Measurements from ENCODE around the gene ENTPD6.
"Not testable (repeated sequence)": the region's sequence is repeated elsewhere in the genome, so short reads cannot be mapped to it uniquely, and the experiment has no call there.

ENTPD6 gene

DNA sequence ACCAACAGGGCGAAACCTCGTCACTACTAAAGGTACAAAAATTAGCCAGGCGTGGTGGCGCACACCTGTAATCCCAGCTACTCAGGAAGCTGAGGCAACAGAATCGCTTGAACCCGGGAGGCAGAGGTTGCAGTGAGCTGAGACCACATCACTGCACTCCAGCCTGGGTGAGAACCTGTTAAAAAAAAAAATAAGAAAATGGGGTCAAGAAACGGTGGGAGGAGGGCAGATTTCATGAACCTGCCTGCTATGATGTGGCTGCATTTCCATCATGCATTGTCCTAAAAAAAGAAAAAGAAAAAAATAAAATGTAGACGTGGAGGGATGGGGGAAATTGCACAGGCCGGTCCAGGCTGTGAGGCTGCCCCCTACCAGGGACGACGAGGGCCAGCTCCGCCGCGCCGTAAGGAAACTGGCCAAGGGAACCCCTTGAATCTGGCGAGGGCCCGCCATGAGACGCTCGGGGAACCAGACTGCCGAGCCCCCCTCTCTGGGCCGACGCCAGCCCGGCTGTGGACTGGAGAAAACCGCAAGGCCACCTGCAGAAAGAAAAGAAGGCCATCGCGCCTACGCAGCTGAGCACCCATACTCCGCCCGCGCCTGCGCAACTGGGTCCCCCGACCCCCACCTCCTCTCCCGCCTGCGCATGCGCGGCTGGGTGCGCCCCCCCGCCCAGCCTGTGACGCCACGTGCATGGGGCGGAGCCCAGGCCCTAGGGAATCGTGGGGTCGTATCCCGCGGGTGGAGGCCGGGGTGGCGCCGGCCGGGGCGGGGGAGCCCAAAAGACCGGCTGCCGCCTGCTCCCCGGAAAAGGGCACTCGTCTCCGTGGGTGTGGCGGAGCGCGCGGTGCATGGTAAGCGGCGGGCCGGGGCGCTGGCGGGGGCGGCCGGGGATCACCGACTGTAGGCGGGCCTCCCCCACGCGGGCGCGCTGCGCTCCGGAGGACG lies at the start of gene ENTPD6:
ENTPD6 (plus strand) TSS at position 699 of the 948 bp plus-strand sequence. CDS start 10,825 bp downstream, outside the sequence.
- peak; percentile 73 to 82 (median 77) for DNase-seq (ENCODE audit: low read depth in 3 of 3)

DNA sequence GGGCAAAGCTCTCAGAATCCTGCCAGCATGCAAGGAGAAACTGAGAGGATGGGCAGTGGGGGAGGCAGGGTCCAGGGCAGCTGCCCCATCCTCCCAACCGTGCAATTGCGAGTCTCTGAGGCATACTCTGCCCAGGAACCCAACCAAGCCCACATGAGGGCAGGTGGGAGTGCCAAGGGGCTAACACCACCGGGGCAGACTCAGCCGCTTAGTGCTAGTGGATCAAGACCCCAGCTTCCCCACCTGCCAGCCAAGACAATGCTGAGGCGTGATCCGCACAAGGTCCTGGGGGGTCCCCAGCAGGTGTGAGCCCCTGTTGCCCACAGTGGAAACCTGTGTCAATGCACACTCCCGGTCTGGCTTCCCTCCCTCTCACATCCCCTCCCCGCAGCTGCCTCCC lies 48.5 kb upstream of the ENTPD6 start:
- no peak for DNase-seq (ENCODE audit: low read depth in 3 of 3)

DNA sequence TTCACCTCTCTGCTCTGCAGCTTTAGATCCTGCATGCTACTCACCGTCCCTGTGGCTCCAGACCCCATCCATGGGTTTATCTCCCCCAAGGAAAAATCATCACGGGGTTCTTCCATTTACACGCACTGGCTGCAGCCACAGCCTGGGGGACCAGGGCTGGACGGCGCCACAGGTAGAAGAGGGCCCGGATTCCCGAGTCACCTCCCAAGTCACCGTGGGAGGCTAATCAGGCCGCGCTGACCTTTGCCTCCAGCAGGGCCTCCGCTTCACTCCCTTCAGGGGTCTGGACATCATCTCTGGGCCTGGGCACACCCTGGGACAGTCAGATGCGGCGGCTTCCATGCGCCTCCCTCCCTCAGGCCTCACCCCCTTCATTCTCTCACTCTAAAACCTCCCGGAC lies 47.8 kb upstream of the ENTPD6 start:
- DNase-seq (ENCODE audit: low read depth in 3 of 3), result no peak

DNA sequence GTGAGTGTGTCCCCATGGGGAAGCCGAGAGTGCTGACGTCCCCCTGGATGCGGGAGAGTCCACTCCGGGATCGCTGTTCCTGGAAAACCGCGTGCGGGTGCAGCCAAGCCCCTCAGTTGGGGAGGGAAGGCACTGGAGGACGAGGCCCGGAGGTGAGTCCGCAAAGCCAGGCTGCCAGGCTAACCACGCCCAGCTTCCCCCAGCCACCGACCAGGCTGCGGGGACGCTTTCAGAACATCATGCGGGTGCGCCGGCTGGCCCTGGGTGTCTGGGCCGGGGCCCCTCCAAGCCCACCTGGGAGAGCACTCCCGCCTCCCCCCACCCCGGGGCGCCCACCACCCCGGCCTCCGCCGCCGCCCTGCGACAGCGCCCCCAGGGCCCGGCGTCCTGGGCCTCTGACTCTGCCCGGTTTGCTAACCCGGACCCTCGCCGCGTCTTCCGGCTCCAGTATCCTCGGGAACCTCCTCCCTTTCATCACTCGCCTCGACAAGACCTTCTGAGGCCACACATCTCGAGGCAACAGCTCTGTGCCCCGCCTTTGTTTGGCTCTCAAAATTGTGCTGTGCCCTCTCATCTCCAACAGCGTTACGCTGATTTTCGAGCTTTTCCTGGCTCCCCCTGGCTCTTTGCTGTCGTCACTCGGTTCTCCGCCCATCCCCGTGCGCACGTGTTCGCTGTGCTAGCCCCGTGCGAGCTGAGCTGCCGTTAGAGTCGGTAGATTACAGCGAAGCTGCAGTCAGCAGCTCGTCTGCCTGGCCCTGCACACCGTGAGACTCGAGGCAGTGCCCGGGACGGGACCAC lies 47.1 kb upstream of the ENTPD6 start:
- DNase-seq (ENCODE audit: low read depth in 3 of 3), result peak; percentile 27 to 37 (median 32)

DNA sequence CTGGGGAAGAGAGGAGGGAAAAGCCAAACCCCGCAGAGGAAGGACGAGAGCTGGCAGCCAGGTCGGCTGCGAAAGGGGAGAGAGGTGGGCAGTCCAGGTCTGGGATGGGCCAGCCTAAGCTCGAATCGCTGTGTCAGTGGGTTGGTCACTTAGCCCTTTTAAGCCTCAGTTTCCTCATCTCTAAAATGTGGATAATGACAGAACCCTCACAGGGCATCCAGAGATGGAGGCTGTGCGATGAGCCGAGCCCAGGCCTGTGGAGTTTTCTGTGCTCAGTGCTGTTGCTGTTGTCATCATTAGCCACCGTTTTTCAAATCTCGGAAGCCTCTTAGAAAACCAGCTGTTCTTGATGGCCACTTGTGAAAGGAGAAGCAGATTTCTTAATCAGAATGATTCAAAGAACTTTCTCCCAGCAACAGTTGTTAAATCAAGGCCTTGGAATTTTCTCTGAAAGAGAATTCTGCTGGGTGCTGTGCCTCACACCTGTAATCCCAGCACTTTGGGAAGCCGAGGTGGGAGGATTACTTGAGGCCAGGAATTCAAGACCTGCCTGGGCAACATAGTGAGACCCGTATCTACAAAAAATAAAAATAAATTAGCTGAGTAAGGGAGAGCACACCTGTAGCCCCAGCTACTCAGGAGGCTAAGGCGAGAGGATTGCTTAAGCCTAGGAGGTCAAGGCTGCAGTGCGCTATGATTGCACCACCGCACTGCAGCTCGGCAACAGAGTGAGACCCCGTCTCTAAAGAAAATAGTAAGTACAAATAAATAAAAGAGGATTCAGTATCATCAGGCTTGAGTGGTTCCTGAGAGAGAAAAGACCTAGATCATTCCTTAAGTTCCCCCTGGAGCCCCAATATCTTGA lies 46.3 kb upstream of the ENTPD6 start:
- DNase-seq (ENCODE audit: low read depth in 3 of 3), result no peak

DNA sequence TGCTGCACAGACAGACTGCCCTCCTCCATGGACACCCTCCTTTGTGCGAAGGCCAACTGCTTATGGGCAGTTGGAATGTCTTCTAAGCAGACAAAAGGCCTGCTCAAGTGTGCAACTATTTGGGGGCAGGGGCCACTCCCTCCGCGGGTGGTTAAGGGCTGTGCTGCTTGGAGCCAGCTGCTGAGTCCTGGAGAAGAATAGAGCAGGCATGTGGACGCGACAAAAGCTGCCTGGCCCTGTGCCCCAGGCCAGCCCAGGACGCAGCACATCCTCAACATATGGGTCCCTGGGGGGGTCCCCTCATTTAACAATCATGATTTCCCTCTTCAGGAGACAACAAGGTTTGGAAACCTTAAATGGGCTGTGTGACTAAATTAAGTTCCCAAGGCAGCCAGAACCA lies 45.5 kb upstream of the ENTPD6 start:
- DNase-seq (ENCODE audit: low read depth in 3 of 3), result no peak

DNA sequence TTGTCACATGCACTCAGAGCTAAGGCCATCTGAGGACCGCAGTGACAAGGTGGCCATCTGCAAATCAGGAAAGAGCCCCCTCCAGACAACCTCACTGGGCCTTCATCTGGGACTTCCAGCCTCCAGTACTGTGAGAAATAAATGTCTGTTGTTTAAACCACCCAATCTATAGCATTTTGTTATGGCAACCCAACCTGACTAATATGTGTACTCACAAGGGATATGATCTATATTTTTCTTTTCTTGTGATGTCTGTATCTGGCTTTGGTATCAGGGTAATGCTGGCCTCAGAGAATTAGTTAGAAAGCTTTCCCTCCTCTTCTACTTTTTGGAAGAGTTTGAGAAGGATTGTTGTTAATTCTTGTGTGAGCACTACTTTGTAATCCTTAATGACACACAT lies 37.5 kb upstream of the ENTPD6 start:
- DNase-seq (ENCODE audit: low read depth in 3 of 3), result no peak

DNA sequence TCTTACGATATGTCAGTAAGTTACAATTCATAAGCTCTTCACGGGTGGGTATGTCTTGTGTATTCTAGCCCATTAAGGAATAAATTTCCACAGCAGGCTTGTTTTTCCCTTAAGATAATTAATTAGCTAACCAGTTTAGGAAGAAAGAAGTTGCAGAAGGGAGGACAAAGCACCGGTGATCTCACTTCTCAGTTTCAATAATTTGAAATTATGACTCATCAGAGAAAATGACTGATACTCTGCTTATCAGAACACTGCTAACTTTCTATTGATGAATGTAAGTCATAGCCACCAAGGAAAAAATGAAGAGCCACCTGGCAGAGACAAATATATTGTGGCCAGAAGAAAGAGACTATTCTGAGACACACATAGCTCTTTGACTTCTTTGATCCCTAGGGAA lies 35.0 kb upstream of the ENTPD6 start:
- no peak for DNase-seq (ENCODE audit: low read depth in 3 of 3)

DNA sequence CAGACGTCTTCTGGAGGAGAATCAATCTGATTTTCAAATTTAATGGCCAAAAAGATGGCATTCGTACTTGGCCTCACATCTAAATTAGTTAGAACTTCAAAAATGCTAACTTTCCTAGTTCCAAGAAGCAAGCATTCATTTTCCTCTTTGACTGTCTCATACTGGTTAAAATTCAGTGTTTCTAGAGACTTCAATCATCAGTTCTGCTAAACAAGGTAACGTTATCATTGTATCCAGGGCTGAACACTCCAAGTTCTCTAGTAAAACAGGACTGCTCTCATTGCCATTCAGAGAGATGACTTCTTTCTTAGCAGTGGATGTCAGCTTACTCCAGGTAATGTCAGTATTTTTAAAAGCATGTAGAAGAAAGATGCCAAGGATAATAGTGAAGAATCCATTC lies 34.6 kb upstream of the ENTPD6 start:
- DNase-seq (ENCODE audit: low read depth in 3 of 3), result no peak

DNA sequence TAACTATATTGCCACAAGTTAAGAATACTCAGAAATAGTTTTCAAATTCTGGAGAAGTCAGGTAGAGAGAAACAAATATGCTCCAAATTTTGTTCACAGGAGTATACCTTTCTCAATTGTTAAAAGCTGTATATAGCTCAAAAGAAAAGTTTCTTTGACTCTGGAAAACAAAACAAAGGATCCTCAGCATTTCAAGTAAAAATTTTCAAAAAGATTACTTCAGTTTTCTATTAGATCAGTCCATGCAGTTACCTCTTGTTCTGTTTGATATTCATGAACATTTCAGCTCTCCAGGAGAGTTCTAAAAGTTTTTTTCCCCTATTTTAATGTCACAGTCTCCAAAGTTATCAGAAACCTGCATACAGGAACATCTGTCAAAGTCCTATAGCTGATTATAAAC lies 30.4 kb upstream of the ENTPD6 start:
- no peak for DNase-seq (ENCODE audit: low read depth in 3 of 3)

DNA sequence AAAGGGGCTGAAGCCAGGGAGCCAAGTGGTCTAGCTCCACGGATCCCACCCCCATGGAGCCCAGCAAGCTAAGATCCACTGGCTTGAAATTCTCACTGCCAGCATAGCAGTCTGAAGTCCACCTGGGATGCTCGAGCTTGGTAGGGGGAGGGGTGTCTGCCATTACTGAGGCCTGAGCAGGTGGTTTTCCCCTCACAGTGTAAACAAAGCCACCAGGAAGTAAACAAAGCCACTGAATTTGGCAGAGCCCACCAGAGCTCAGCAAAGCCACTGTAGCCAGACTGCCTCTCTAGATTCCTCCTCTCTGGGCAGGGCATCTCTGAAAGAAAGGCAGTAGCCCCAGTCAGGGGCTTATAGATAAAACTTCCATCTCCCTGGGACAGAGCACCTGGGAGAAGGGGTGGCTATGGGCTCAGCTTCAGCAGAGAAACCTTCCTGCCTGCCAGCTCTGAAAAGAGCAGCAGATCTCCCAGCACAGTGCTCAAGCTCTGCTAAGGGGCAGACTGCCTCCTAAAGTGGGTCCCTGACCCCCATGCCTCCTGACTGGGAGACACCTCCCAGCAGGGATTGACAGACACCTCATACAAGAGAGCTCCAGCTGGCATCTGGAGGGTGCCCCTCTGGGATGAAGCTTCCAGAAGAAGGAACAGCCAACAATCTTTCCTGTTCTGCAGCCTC lies 29.3 kb upstream of the ENTPD6 start:
- DNase-seq (ENCODE audit: low read depth in 3 of 3), result not testable (repeated sequence)

DNA sequence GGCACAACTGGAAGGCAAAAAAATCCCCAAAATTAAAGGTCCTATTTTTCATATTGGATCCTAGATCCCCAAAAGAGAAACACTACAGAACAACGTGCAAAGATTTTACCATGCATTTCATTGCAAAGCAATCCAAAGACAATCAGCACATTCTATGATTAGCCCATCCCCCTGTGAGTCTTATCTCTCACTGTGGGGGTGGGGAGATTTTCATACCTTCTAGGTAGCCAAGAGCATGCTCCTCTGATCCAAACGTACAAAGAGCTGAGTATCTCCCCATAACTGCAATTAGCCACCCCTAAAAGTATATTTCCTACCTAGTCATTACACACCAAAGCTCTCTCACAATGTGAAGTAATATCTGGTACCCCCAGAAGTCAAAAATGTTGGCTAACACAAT lies 22.2 kb upstream of the ENTPD6 start:
- no peak for DNase-seq (ENCODE audit: low read depth in 3 of 3)

DNA sequence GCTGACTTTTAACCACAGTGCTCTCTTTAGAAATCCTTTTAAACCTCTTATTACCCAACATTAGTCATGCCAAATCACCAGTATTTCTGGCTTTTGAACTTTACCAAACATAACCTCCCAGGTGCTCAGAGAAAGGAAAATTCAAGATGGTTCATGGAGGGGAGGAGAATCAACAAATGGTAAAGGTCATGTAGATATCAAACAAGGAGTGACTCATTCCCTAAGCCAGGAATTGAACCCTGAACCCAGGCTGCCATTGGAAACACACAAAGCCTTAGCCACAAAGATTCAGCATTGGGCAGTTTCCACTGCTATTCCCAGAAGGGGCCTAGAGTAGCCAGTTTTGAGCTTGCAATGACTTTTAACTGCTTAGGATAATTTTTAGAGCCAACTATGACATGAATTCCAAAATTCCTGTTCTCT lies 21.6 kb upstream of the ENTPD6 start:
- no peak for DNase-seq (ENCODE audit: low read depth in 3 of 3)

DNA sequence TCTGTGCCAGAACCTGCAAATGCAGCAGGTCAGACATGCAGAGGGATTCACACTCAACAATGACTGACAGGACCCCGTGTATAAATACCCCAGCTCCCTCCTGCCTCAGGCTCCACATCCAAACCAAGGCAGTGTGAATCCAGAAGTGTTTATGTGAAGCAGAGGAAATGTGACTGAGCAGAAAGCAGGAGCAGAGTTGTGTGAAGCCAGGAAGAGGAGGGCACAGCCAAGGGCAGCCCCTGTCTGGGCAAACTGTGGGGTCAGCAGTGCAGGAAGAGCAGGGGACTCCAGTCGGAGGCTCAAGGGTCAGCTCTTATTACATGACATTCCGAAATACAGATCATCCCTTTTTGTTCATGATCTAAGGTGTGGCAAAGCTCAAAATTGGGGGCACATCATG lies 19.3 kb upstream of the ENTPD6 start:
- DNase-seq (ENCODE audit: low read depth in 3 of 3), result no peak

DNA sequence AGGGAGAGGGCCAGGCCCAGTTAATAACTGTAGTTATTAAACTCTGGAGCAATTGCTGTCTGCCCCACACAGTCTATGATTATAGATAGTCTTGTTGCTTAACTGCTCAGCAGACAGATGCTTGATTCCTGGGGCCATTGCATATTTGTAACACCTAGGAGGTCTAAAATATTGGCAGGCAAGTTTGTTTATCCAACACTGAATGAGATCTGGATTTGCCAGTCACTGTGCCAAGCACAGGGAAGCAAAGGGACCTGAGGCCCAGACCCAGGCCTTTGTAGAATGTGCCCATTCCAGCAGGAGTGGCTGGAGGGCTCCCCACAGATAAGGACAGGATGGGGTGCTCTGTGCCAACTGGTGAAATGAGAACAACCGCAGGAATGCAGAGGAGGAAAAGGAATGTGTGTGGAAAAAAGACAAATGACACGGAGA lies 17.6 kb upstream of the ENTPD6 start:
- no peak for DNase-seq (ENCODE audit: low read depth in 3 of 3)

DNA sequence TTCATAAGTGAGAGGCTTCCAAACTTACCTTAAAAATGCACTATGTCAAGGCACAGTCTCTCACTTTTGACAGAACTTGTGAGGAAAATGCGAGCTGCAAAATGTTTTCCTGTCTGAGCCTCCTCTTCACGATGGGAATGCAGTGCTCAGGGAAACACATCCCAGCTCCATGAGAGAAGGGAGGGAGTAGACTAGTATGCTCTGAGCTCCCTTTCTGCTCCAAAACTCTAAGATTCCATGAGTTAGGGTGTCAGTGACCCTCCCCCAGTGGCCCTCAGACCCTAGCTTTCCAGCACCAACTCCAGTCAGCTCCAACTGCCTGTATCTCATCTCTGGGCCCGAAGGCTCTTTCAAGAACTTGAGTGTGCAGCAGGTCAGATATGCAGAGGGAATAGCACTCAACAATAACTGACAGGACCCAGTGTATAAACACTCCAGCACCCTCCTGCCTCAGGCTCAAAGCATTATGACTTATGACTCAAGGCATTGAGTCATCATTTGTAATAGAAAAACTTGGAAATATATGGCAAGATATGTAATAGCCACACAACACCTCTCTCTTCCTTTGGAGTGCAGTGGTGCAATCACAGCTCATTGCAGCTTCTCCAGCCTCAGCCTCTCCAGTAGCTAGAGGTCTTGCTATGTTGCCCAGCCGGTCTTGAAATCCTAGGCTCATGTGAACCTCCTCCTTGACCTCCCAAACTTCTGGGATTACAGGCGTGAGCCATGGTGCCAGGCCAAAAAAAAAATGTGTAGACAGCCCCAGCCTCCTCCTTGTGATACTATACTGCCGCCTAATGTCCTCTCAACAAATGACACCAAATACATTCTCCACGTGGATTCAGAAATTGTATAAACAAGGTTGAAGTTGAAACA lies 16.7 kb upstream of the ENTPD6 start:
- no peak for DNase-seq (ENCODE audit: low read depth in 3 of 3)

DNA sequence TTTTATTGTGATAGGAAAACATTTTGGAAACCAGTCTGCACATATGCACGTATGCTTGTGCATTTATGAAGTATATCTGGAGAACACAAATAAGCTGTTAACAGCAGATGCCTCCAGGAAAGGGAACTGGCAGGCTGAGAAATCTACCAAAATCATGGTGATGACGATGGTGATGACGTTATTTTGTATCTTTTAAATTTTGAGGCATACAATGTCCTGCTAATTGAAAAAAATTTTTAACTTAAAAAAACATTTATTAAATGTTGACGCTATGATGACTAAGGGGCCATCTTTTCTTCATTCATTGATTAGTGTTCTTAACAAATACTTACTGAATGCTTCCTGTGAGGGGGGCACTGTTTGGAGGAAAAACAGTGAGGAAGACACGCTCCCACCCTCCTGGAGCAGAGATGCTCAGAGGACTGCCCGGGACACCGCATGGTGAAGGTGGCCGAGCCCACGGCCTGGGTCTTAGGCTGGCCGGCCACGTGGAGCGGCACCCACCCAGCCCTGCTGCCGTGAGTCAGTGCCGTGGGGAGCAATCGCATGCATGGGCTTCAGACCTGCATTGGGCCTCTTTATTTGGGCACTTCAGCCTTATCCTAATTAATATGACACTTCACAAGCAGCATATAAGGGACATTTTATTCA lies 15.9 kb upstream of the ENTPD6 start:
- no peak for DNase-seq (ENCODE audit: low read depth in 3 of 3)

DNA sequence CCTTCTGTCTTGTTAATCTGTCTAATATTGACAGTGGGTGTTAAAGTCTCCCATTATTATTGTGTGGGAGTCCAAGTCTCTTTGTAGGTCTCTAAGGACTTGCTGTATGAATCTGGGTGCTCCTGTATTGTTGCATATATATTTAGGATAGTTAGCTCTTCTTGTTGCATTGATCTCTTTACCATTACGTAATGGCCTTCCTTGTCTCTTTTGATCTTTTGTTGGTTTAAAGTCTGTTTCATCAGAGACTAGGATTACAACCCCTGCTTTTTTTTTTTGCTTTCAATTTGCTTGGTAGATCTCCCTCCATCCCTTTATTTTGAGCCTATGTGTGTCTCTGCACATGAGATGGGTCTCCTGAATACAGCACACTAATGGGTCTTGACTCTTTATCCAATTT lies 11.1 kb upstream of the ENTPD6 start:
- not testable (repeated sequence) for DNase-seq (ENCODE audit: low read depth in 3 of 3)

DNA sequence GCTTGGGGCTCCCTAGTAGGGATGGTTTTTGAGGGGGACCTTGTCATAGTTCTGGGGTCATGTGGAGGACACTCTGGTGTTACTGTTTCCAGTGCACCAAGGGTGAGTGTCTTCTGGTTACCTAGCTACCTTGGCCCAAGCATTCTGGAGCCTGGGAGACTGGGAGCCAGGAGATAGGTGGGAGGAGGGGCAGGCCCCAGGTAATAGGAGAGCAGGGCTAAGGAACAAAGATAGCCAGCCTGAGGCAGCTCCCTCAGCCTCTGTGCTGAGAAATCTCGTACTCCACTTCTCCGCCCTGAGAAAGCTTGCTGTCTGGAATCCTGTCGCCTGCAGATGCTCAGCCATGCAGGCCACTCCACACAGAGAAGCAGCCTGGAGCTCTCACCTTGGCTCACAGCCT lies 8.3 kb upstream of the ENTPD6 start:
- no peak for DNase-seq (ENCODE audit: low read depth in 3 of 3)

DNA sequence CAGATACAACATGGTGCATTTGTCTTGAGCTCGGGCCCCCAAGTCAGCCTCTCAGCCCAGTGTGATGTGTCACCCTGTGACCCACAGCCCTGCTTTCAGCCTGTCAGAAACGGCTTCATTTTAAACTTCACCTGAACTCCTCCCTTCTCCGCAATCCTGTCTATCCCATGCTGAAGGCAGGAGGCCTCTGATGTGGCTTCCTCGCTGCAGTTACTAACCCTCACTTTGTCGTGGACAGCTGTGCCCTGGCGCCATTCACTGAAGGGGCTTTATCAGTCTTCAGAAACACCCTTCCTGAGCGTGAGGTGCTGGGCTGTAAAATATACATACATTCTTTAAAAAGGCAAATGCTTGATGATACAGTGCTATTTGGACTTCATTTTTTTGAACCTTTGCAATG lies 7.9 kb upstream of the ENTPD6 start:
- no peak for DNase-seq (ENCODE audit: low read depth in 3 of 3)
